B cell (primary cell): Measurements from ENCODE around the gene SCPEP1. TPM values are rescaled to one million over a fixed set of nuclear protein-coding genes. Genes with fewer than 3 reads are reported as not detected.

Experiments
- ATAC-seq: fragments of 200-7000 bp; cut with Tn5 transposase; one replicate; pipeline ENCODE4 v1.10.0; 2021; ENCODE audit warnings: low read depth, mild to moderate bottlenecking, moderate number of reproducible peaks, moderate library complexity
- CTCF ChIA-PET: fragments of 350-600 bp; sonication (Branson Sonifier 250); formaldehyde crosslinking; loops from one replicate; lab custom pipeline; 2021; ENCODE audit warnings: antibody characterized with exemption, inconsistent platforms; lab: Charles Lee
- POLR2A ChIA-PET: fragments of 350-600 bp; sonication (Branson Sonifier 250); formaldehyde crosslinking; loops from one replicate; lab custom pipeline; 2021; ENCODE audit warnings: antibody characterized with exemption; lab: Charles Lee
- DNase-seq: peaks from one replicate; pipeline ENCODE4 v3.0.0; 2013
- H2AFZ ChIP-seq: 2 replicates; pipeline ENCODE4 v1.6.1; 2012; ENCODE audit warnings: mild to moderate bottlenecking, low read depth, low read length; ENCODE audit not compliant: insufficient read depth, poor library complexity, severe bottlenecking
- H3K27ac ChIP-seq, 2 donors: 1 replicate in 1 of 2; 2 replicates in 1 of 2; pipeline ENCODE4 v1.5.1; 2012 to 2013; ENCODE audit warnings: low read length in 2 of 2, mild to moderate bottlenecking in 2 of 2, moderate library complexity in 1 of 2
- H3K27me3 ChIP-seq, 4 experiments: fragments of 200-600 bp in 1 of 4; sonication (generic) in 1 of 4; replicated peaks in 1 of 4; 1 replicate in 2 of 4; 2 replicates in 2 of 4; pipeline versions ENCODE4 v1.6.1 to v1.7.0; 2013 to 2016; ENCODE audit warnings: low read length in 3 of 4, mild to moderate bottlenecking in 2 of 4, mixed read lengths in 1 of 4, moderate library complexity in 1 of 4; ENCODE audit not compliant: insufficient read depth in 4 of 4, control insufficient read depth in 3 of 4; ENCODE audit errors: control extremely low read depth in 1 of 4
- H3K36me3 ChIP-seq, 2 experiments: replicated peaks in 1 of 2; 1 replicate in 1 of 2; 2 replicates in 1 of 2; pipeline versions ENCODE4 v1.6.1 to v1.7.1; 2013; ENCODE audit warnings: low read length in 1 of 2; ENCODE audit not compliant: insufficient read depth in 2 of 2, control insufficient read depth in 1 of 2; ENCODE audit errors: control extremely low read depth in 1 of 2, extremely low read depth in 1 of 2
- H3K4me1 ChIP-seq, 2 donors: fragments of 200-600 bp in 1 of 2; sonication (generic) in 1 of 2; 1 replicate in 1 of 2; 2 replicates in 1 of 2; pipeline versions ENCODE4 v1.5.1 to v1.6.1; 2013 to 2017; ENCODE audit warnings: low read length in 2 of 2; ENCODE audit not compliant: control insufficient read depth in 2 of 2, insufficient read depth in 2 of 2
- H3K4me2 ChIP-seq: replicated peaks from 2 replicates; pipeline ENCODE3; 2012; ENCODE audit warnings: mild to moderate bottlenecking, low read depth, low read length; ENCODE audit not compliant: poor library complexity, severe bottlenecking
- H3K4me3 ChIP-seq, 5 experiments: fragments of 200-600 bp in 1 of 5; sonication (generic) in 1 of 5; 1 replicate in 3 of 5; 2 replicates in 2 of 5; pipeline versions ENCODE4 v1.5.1 to v1.7.0; 2011 to 2016; ENCODE audit warnings: low read length in 4 of 5, mild to moderate bottlenecking in 4 of 5, low read depth in 2 of 5, control low read depth in 1 of 5, moderate library complexity in 1 of 5; ENCODE audit not compliant: insufficient read depth in 1 of 5; ENCODE audit errors: control extremely low read depth in 1 of 5, extremely low read depth in 1 of 5
- H3K79me2 ChIP-seq: fragments of 200-600 bp; sonication (generic); one replicate; pipeline ENCODE4 v1.6.0; 2016; ENCODE audit warnings: low read length; ENCODE audit not compliant: control insufficient read depth, insufficient read depth
- H3K9ac ChIP-seq: fragments of 200-600 bp; sonication (generic); 2 replicates; pipeline ENCODE4 v1.6.1; 2017; ENCODE audit warnings: mild to moderate bottlenecking, low read length, moderate library complexity
- H3K9me3 ChIP-seq, 3 donors: one replicate each; pipeline versions ENCODE4 v1.6.1 to v1.7.1; 2013; ENCODE audit warnings: low read length in 2 of 3; ENCODE audit not compliant: control insufficient read depth in 2 of 3, insufficient read depth in 1 of 3; ENCODE audit errors: control extremely low read depth in 1 of 3
- H4K20me1 ChIP-seq: 2 replicates; pipeline ENCODE4 v1.6.0; 2012; ENCODE audit warnings: mild to moderate bottlenecking, low read length; ENCODE audit not compliant: insufficient read depth, control insufficient read depth, poor library complexity, severe bottlenecking
- H3K27ac Mint-ChIP-seq: one replicate; pipeline ENCODE4 v1.8.0; 2021; ENCODE audit warnings: mixed read lengths
- H3K27me3 Mint-ChIP-seq: one replicate; pipeline ENCODE4 v1.8.0; 2021; ENCODE audit warnings: mixed read lengths
- H3K4me1 Mint-ChIP-seq: one replicate; pipeline ENCODE4 v1.8.0; 2021; ENCODE audit warnings: mixed read lengths
- H3K4me3 Mint-ChIP-seq: one replicate; pipeline ENCODE4 v1.8.0; 2021; ENCODE audit warnings: mixed read lengths
- H3K9me3 Mint-ChIP-seq: one replicate; pipeline ENCODE4 v1.8.0; 2022; ENCODE audit warnings: mixed read lengths; ENCODE audit not compliant: insufficient read depth
- CTCF ChIP-seq: fragments of 200-600 bp; IDR thresholded peaks from one replicate; pipeline ENCODE4 v1.8.0; 2022; ENCODE audit warnings: antibody characterized with exemption, mild to moderate bottlenecking
- EZH2 ChIP-seq: IDR thresholded peaks from 2 replicates; pipeline ENCODE4 v1.6.1; 2012; ENCODE audit warnings: borderline replicate concordance, low read depth, mild to moderate bottlenecking, moderate library complexity, low read length; ENCODE audit not compliant: insufficient read depth, poor library complexity, severe bottlenecking
- WGBS: methylation state at CpG from one replicate; pipeline ENCODE4 v1.1.5; 2013; ENCODE audit warnings: missing lambda C conversion rate; ENCODE audit not compliant: insufficient coverage; 5-methylcytosine and 5-hydroxymethylcytosine counted together
- intact Hi-C: fragments of 100-400 bp; cut with micrococcal nuclease; formaldehyde crosslinking; loops from one replicate; pipeline ENCODE4 v1.10.0; 2022
- polyA plus RNA-seq: library from polyadenylated mRNA; depleted of rRNA; stranded (reverse); fragments of >200 nt; gene quantifications from 2 replicates; pipeline ENCODE4 v1.2.3, GENCODE V29; 2012
- total RNA-seq, 2 donors: library from RNA; stranded (reverse); fragments of 120-200 nt in 1 of 2; gene quantifications; 1 replicate in 1 of 2; 2 replicates in 1 of 2; pipeline versions ENCODE4 v1.2.3 to v1.2.4, GENCODE V29; 2013 to 2022

The SCPEP1 gene
- total and polyA plus RNA-seq, 2 donors (not counting 1 experiment from before 2014, with no cell fraction given): 66.6 to 121 TPM

GRCh38 chr17:57006040-57006439 is 28.1 kb downstream of the SCPEP1 start:
- ATAC-seq (no peak), DNase-seq (no peak)
- TF ChIP-seq CTCF: no peak
- TF ChIP-seq EZH2: no peak
- no peaks in the 10 kb centered on the region for H3K27me3 ChIP-seq
- no peak overlapping the region for H3K9ac ChIP-seq
- POLR2A ChIA-PET: interaction anchor here (0.5 to 3.2 kb wide), 2 partner anchors 28 to 39 kb away, joined by 3 to 21 read pairs; partner anchors contain the start of gene SCPEP1
- H3K27me3 Mint-ChIP-seq: no peaks in the 10 kb centered on the region
- peaks cover 0 to 13% of the 10 kb centered on the region in 2 experiments for H3K36me3 ChIP-seq
- intact Hi-C loops: loop anchor here (10.0 kb wide), 1 partner anchor 249 kb away; the partner anchor contains the start of gene MSI2
- no peak overlapping the region for H3K4me3 ChIP-seq
- H2AFZ ChIP-seq: no peak overlapping the region
- peaks cover 59% of the 10 kb centered on the region for H3K4me1 Mint-ChIP-seq
- H4K20me1 ChIP-seq: no peaks in the 10 kb centered on the region
- CTCF ChIA-PET: interaction anchor here (1.5 kb wide), 2 partner anchors 43 to 45 kb away, joined by 4 to 5 read pairs; partner anchors contain the start of gene COIL
- no peaks in the 10 kb centered on the region for H3K9me3 Mint-ChIP-seq
- H3K9me3 ChIP-seq: peaks cover 0 to 3% (median 0%) of the 10 kb centered on the region in 3 donors
- H3K27ac ChIP-seq: peak overlapping the region; percentile 62 to 88
- peak overlapping the region; percentile 99 for H3K27ac Mint-ChIP-seq
- H3K79me2 ChIP-seq: no peaks in the 10 kb centered on the region
- WGBS: 100% methylated on average over 1 of the region's 2 CpGs
- H3K4me3 Mint-ChIP-seq: peak overlapping the region; percentile 37
- H3K4me1 ChIP-seq: peaks cover 44 to 54% of the 10 kb centered on the region in 2 donors
- peak overlapping the region; percentile 61 for H3K4me2 ChIP-seq

GRCh38 chr17:57008958-57009357 is 31.0 kb downstream of the SCPEP1 start:
- no peaks in the 10 kb centered on the region for H3K9me3 Mint-ChIP-seq

More at GRCh38 chr17:57008958-57009357, 31.0 kb downstream of the SCPEP1 start:
- H3K79me2 ChIP-seq: no peaks in the 10 kb centered on the region
- peaks cover 29 to 30% of the 10 kb centered on the region in 2 donors for H3K4me1 ChIP-seq
- no peaks in the 10 kb centered on the region for H3K36me3 ChIP-seq
- H2AFZ ChIP-seq: no peak overlapping the region
- no peaks in the 10 kb centered on the region for H4K20me1 ChIP-seq
- H3K4me3 Mint-ChIP-seq: no peak overlapping the region
- ATAC-seq: no peak
- no peak overlapping the region for H3K4me2 ChIP-seq
- CTCF ChIA-PET: interaction anchor here (0.7 to 3.4 kb wide), 4 partner anchors 10 to 189 kb away, joined by 3 to 13 read pairs (median 4); partner anchors contain the start of gene SCPEP1
- whole genome bisulfite sequencing: 100% methylated on average over 1 of the region's 2 CpGs
- no peaks in the 10 kb centered on the region for H3K27me3 ChIP-seq
- H3K9ac ChIP-seq: no peak overlapping the region
- POLR2A ChIA-PET: no interaction called here
- H3K4me3 ChIP-seq: no peak overlapping the region
- intact Hi-C loops: loop anchor here (10.0 kb wide), 1 partner anchor 246 kb away; the partner anchor contains the start of gene MSI2
- H3K4me1 Mint-ChIP-seq: peaks cover 46% of the 10 kb centered on the region
- TF ChIP-seq EZH2 (no peak), CTCF (no peak)
- H3K27ac Mint-ChIP-seq: peak overlapping the region; percentile 71
- DNase-seq: no peak
- no peak overlapping the region for H3K27ac ChIP-seq
- H3K9me3 ChIP-seq: no peaks in the 10 kb centered on the region
- no peaks in the 10 kb centered on the region for H3K27me3 Mint-ChIP-seq
